HepG2 (cell line): Measurements from ENCODE around the gene DNMT1. TPM values are rescaled to one million over a fixed set of nuclear protein-coding genes. Genes with fewer than 3 reads are reported as not detected.
A peak's percentile ranks its signal among the peaks of the same experiment; 100 is the strongest.

Experiments used
- AHDC1 ChIP-seq: sonication (generic); formaldehyde crosslinking; IDR thresholded peaks from 2 replicates; pipeline ENCODE4 v1.5.1; 2020; ENCODE audit warnings: mild to moderate bottlenecking, missing genetic modification reagents, borderline replicate concordance
- CEBPB ChIP-seq: IDR thresholded peaks from 2 replicates; pipeline ENCODE4 v1.6.1; 2011; ENCODE audit warnings: low read depth, low read length, improper control_type of control experiment, borderline replicate concordance
- HMG20A ChIP-seq: IDR thresholded peaks from 2 replicates; pipeline ENCODE4 v1.6.1; 2016; ENCODE audit warnings: borderline replicate concordance
- HOXA5 ChIP-seq: sonication (generic); formaldehyde crosslinking; IDR thresholded peaks from 2 replicates; pipeline ENCODE4 v1.4.0; 2020; ENCODE audit warnings: missing genetic modification reagents
- JUN ChIP-seq: sonication (generic); formaldehyde crosslinking; IDR thresholded peaks from 2 replicates; pipeline ENCODE4 v1.4.0; 2020; ENCODE audit warnings: mild to moderate bottlenecking, missing genetic modification reagents
- KDM3A ChIP-seq: IDR thresholded peaks from 2 replicates; pipeline ENCODE4 v1.6.1; 2018; ENCODE audit warnings: low read depth, missing compliant biosample characterization
- SMARCE1 ChIP-seq: fragments of 450-650 bp; IDR thresholded peaks from 2 replicates; pipeline ENCODE4 v1.6.1; 2017; ENCODE audit warnings: borderline replicate concordance
- STAT6 ChIP-seq: sonication (generic); formaldehyde crosslinking; IDR thresholded peaks from 2 replicates; pipeline ENCODE4 v1.4.0; 2020; ENCODE audit warnings: missing genetic modification reagents, mild to moderate bottlenecking, borderline replicate concordance
- TBX2 ChIP-seq: sonication (generic); formaldehyde crosslinking; IDR thresholded peaks from 2 replicates; pipeline ENCODE4 v1.5.0; 2020; ENCODE audit warnings: missing genetic modification reagents, mild to moderate bottlenecking, borderline replicate concordance
- THAP8 ChIP-seq: sonication (generic); formaldehyde crosslinking; IDR thresholded peaks from 2 replicates; pipeline ENCODE4 v1.5.1; 2020; ENCODE audit warnings: missing genetic modification reagents, mild to moderate bottlenecking, borderline replicate concordance
- TRIM24 ChIP-seq: sonication (generic); formaldehyde crosslinking; IDR thresholded peaks from 2 replicates; pipeline ENCODE4 v1.8.0; 2022; ENCODE audit warnings: mild to moderate bottlenecking, missing genetic modification reagents
- XBP1 ChIP-seq: sonication (generic); formaldehyde crosslinking; IDR thresholded peaks from 2 replicates; pipeline ENCODE4 v1.5.0; 2020; ENCODE audit warnings: missing genetic modification reagents
- ZFP36L1 ChIP-seq: sonication (generic); formaldehyde crosslinking; IDR thresholded peaks from 2 replicates; pipeline ENCODE4 v1.8.0; 2022; ENCODE audit warnings: mild to moderate bottlenecking, missing genetic modification reagents, moderate library complexity
- ZFYVE20 ChIP-seq: sonication (generic); formaldehyde crosslinking; IDR thresholded peaks from 2 replicates; pipeline ENCODE4 v1.8.0; 2023; ENCODE audit warnings: low read depth, mild to moderate bottlenecking, moderate library complexity, missing genetic modification reagents, borderline replicate concordance
- ZKSCAN1 ChIP-seq: fragments of 150-350 bp; IDR thresholded peaks from 2 replicates; pipeline ENCODE4 v1.6.1; 2014; ENCODE audit warnings: low read length
- ZMAT3 ChIP-seq: sonication (generic); formaldehyde crosslinking; conservative IDR thresholded peaks from 2 replicates; pipeline ENCODE4 v1.7.0; 2021; ENCODE audit warnings: missing genetic modification reagents
- ZNF367 ChIP-seq: sonication (generic); formaldehyde crosslinking; IDR thresholded peaks from 2 replicates; pipeline ENCODE4 v1.4.0; 2020; ENCODE audit warnings: missing genetic modification reagents, borderline replicate concordance
- ZNF451 ChIP-seq: sonication (generic); formaldehyde crosslinking; IDR thresholded peaks from 2 replicates; pipeline ENCODE4 v1.5.0; 2020; ENCODE audit warnings: mild to moderate bottlenecking, missing genetic modification reagents
- ZNF569 ChIP-seq: sonication (generic); formaldehyde crosslinking; IDR thresholded peaks from 2 replicates; pipeline ENCODE4 v1.5.0; 2020; ENCODE audit warnings: mild to moderate bottlenecking, missing genetic modification reagents, moderate library complexity, borderline replicate concordance
- ZNF672 ChIP-seq: sonication (generic); formaldehyde crosslinking; IDR thresholded peaks from 2 replicates; pipeline ENCODE4 v1.8.1; 2022; ENCODE audit warnings: missing genetic modification reagents
- ZNF761 ChIP-seq: sonication (generic); formaldehyde crosslinking; conservative IDR thresholded peaks from 2 replicates; pipeline ENCODE4 v1.4.0; 2020; ENCODE audit warnings: mild to moderate bottlenecking, missing genetic modification reagents
- ZNF790 ChIP-seq: sonication (generic); formaldehyde crosslinking; IDR thresholded peaks from 2 replicates; pipeline ENCODE4 v1.8.0; 2022; ENCODE audit warnings: missing genetic modification reagents, mild to moderate bottlenecking, borderline replicate concordance
- ZSCAN9 ChIP-seq: IDR thresholded peaks from 2 replicates; pipeline ENCODE4 v1.6.1; 2016; ENCODE audit warnings: borderline replicate concordance
- polyA plus RNA-seq, 8 experiments: library from polyadenylated mRNA; depleted of rRNA in 3 of 8; stranded (reverse) in 7 of 8; unstranded in 1 of 8; fragments of >200 nt; fragmentation: Illumina TruSeq in 4 of 8; extraction: Trizol in 4 of 8; gene quantifications; 2 replicates each; pipeline versions ENCODE4 v1.2.1 to v1.2.3, GENCODE V29; 2011 to 2016; ENCODE audit warnings: low read depth in 4 of 8, missing spikeins in 1 of 8, mixed read lengths in 1 of 8; ENCODE audit not compliant: insufficient read depth in 1 of 8
- total RNA-seq, 5 experiments: library from RNA; depleted of rRNA; stranded (reverse); fragments of >200 nt; fragmentation: Illumina TruSeq; extraction: Trizol; gene quantifications; 2 replicates each; pipeline ENCODE4 v1.2.3, GENCODE V29; 2016; ENCODE audit warnings: low read depth in 1 of 5

DNMT1 gene
- total and polyA plus RNA-seq, 2 of the 13 experiments (the other 11 are each of a cell fraction or from before 2014, with no cell fraction given), result 31.2 to 91.1 TPM

- TF ChIP-seq CEBPB (no peak), ZNF569 (CRISPR knock-in tag) (no peak), ZNF790 (CRISPR knock-in tag) (no peak), HMG20A (CRISPR knock-in tag) (no peak), ZKSCAN1 (no peak), KDM3A (CRISPR knock-in tag) (no peak), ZFYVE20 (no peak), THAP8 (CRISPR knock-in tag) (no peak), ZNF761 (CRISPR knock-in tag) (no peak), ZFP36L1 (CRISPR knock-in tag) (no peak), AHDC1 (CRISPR knock-in tag) (no peak), ZSCAN9 (CRISPR knock-in tag) (no peak), ZNF451 (CRISPR knock-in tag) (no peak), TRIM24 (CRISPR knock-in tag) (no peak), ZNF672 (CRISPR knock-in tag) (peak; percentile 26; the same call in 1 of the 2 replicates), ZMAT3 (CRISPR knock-in tag) (no peak), STAT6 (CRISPR knock-in tag) (0 out of 2 replicates have a peak, but pooled peaks have one; percentile 4), HOXA5 (CRISPR knock-in tag) (no peak), JUN (no peak), ZNF367 (CRISPR knock-in tag) (no peak; the same call in 1 of the 2 replicates), SMARCE1 (no peak), TBX2 (CRISPR knock-in tag) (no peak; the same call in none of the 2 replicates), XBP1 (CRISPR knock-in tag) (peak; percentile 20; the same call in 1 of the 2 replicates)
These were observed 808 bp downstream of the DNMT1 start (continued) for GRCh38 chr19:10193790-10194499.
